IMR-90 (cell line): ENCODE data around the gene POLR1G.

ENCODE experiments used
- BHLHE40 ChIP-seq: fragments of 150-350 bp; IDR thresholded peaks from 2 replicates; pipeline ENCODE4 v1.6.1; 2016; ENCODE audit warnings: mild to moderate bottlenecking, low read depth, low read length
- FOS ChIP-seq: fragments of 150-350 bp; IDR thresholded peaks from 2 replicates; pipeline ENCODE4 v1.6.1; 2016; ENCODE audit warnings: low read depth, low read length
- MAZ ChIP-seq: IDR thresholded peaks from 2 replicates; pipeline ENCODE4 v1.6.1; 2012; ENCODE audit warnings: low read depth, mild to moderate bottlenecking, low read length, improper control_type of control experiment, moderate library complexity, borderline replicate concordance
- MXI1 ChIP-seq: IDR thresholded peaks from 2 replicates; pipeline ENCODE4 v1.6.1; 2012; ENCODE audit warnings: low read depth, mild to moderate bottlenecking, low read length, moderate library complexity, borderline replicate concordance
- POLR2A ChIP-seq: IDR thresholded peaks from 2 replicates; pipeline ENCODE4 v1.6.1; 2012; ENCODE audit warnings: mild to moderate bottlenecking, low read depth, low read length
- RAD21 ChIP-seq: IDR thresholded peaks from 2 replicates; pipeline ENCODE4 v1.6.1; 2012; ENCODE audit warnings: low read length, improper control_type of control experiment
- RCOR1 ChIP-seq: IDR thresholded peaks from 2 replicates; pipeline ENCODE4 v1.6.1; 2012; ENCODE audit warnings: mild to moderate bottlenecking, low read length, improper control_type of control experiment; ENCODE audit not compliant: insufficient replicate concordance
- SMC3 ChIP-seq: fragments of 150-350 bp; IDR thresholded peaks from 2 replicates; pipeline ENCODE4 v1.6.1; 2016; ENCODE audit warnings: low read depth, mild to moderate bottlenecking, antibody characterized with exemption, low read length, moderate library complexity
- TF ChIP-seq, protein P1 (sequence below): conservative IDR thresholded peaks from 2 replicates; pipeline ENCODE4 v1.5.1; 2012; ENCODE audit warnings: mild to moderate bottlenecking, low read depth, low read length, improper control_type of control experiment
- TF ChIP-seq, protein P2 (sequence below): fragments of 150-350 bp; IDR thresholded peaks from 2 replicates; pipeline ENCODE4 v1.6.1; 2017; ENCODE audit warnings: mild to moderate bottlenecking, antibody characterized with exemption, low read length, low read depth
- TF ChIP-seq, protein P3 (sequence below): fragments of 150-350 bp; IDR thresholded peaks from 2 replicates; pipeline ENCODE4 v1.6.1; 2016; ENCODE audit warnings: low read depth, mild to moderate bottlenecking, low read length, moderate library complexity, borderline replicate concordance

DNA sequence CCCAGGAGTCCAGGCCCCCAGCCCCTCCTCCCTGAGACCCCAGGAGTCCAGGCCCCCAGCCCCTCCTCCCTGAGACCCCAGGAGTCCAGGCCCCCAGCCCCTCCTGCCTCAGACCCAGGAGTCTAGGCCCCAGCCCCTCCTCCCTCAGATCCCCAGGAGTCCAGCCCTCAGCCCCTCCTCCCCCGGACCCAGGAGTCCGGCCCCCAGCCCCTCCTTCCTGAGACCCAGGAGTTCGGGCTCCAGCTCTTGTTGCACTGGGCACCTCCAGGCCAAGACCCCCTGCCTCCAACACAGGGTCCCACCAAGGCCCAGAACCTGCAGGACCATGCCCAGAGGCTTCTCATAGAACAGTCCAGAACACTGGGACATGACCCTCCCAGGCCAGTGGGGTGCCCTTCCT, 13.5 kb downstream of the POLR1G start:
- TF ChIP-seq POLR2A, result no peak
- TF ChIP-seq, protein P1, sequence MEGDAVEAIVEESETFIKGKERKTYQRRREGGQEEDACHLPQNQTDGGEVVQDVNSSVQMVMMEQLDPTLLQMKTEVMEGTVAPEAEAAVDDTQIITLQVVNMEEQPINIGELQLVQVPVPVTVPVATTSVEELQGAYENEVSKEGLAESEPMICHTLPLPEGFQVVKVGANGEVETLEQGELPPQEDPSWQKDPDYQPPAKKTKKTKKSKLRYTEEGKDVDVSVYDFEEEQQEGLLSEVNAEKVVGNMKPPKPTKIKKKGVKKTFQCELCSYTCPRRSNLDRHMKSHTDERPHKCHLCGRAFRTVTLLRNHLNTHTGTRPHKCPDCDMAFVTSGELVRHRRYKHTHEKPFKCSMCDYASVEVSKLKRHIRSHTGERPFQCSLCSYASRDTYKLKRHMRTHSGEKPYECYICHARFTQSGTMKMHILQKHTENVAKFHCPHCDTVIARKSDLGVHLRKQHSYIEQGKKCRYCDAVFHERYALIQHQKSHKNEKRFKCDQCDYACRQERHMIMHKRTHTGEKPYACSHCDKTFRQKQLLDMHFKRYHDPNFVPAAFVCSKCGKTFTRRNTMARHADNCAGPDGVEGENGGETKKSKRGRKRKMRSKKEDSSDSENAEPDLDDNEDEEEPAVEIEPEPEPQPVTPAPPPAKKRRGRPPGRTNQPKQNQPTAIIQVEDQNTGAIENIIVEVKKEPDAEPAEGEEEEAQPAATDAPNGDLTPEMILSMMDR, result no peak
- TF ChIP-seq MXI1, result no peak
- TF ChIP-seq RCOR1, result no peak
- no peak for TF ChIP-seq RAD21
- no peak for TF ChIP-seq MAZ
- TF ChIP-seq, protein P2, sequence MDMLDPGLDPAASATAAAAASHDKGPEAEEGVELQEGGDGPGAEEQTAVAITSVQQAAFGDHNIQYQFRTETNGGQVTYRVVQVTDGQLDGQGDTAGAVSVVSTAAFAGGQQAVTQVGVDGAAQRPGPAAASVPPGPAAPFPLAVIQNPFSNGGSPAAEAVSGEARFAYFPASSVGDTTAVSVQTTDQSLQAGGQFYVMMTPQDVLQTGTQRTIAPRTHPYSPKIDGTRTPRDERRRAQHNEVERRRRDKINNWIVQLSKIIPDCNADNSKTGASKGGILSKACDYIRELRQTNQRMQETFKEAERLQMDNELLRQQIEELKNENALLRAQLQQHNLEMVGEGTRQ, result no peak
- no peak for TF ChIP-seq FOS
- TF ChIP-seq BHLHE40, result no peak
- TF ChIP-seq, protein P3, sequence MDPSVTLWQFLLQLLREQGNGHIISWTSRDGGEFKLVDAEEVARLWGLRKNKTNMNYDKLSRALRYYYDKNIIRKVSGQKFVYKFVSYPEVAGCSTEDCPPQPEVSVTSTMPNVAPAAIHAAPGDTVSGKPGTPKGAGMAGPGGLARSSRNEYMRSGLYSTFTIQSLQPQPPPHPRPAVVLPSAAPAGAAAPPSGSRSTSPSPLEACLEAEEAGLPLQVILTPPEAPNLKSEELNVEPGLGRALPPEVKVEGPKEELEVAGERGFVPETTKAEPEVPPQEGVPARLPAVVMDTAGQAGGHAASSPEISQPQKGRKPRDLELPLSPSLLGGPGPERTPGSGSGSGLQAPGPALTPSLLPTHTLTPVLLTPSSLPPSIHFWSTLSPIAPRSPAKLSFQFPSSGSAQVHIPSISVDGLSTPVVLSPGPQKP, result no peak
- TF ChIP-seq SMC3, result no peak
